Right lobe of liver (tissue), 4 donors: Measurements from ENCODE around the gene COPG2.

Experiments used
- POLR2A ChIP-seq: fragments of 450-650 bp; IDR thresholded peaks from one replicate; pipeline ENCODE4 v1.6.1; 2017; ENCODE audit warnings: antibody characterized with exemption, mild to moderate bottlenecking
- TF ChIP-seq, protein P1 (sequence below), 4 donors: fragments of 200-600 bp in 3 of 4; fragments of 450-650 bp in 1 of 4; IDR thresholded peaks; one replicate each; pipeline versions ENCODE4 v1.5.1 to v1.8.0; 2016 to 2022; ENCODE audit warnings: antibody characterized with exemption in 4 of 4, mild to moderate bottlenecking in 2 of 4
- donor health status: DM: no; HTN: no; CAD: no.
- donor health status: DM: no; HTN: no; CAD: no.
- donor health status: DM: no; HTN: yes; CAD: no.

GRCh38 chr7:130595986-130596385 is 72.6 kb downstream of the COPG2 start:
- TF ChIP-seq, protein P1, sequence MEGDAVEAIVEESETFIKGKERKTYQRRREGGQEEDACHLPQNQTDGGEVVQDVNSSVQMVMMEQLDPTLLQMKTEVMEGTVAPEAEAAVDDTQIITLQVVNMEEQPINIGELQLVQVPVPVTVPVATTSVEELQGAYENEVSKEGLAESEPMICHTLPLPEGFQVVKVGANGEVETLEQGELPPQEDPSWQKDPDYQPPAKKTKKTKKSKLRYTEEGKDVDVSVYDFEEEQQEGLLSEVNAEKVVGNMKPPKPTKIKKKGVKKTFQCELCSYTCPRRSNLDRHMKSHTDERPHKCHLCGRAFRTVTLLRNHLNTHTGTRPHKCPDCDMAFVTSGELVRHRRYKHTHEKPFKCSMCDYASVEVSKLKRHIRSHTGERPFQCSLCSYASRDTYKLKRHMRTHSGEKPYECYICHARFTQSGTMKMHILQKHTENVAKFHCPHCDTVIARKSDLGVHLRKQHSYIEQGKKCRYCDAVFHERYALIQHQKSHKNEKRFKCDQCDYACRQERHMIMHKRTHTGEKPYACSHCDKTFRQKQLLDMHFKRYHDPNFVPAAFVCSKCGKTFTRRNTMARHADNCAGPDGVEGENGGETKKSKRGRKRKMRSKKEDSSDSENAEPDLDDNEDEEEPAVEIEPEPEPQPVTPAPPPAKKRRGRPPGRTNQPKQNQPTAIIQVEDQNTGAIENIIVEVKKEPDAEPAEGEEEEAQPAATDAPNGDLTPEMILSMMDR (IDR thresholded peaks at IDR 0.05): no peak
- no peak for TF ChIP-seq POLR2A
